ACHN (cell line): ENCODE results near the gene SYAP1.
"Not testable (repeated sequence)": the region's sequence is repeated elsewhere in the genome, so short reads cannot be mapped to it uniquely, and the experiment has no call there.

ENCODE experiments used
- DNase-seq: peaks from one replicate; pipeline ENCODE4 v3.0.0-alpha.2; 2015
- in situ Hi-C: cut with HindIII; loops from 2 replicates; pipeline ENCODE4 v1.10.0; 2017; ENCODE audit warnings: low sequenced_read_pairs, low pct_ligation_motif_present, low pct_unique_long_range_greater_than_20kb

The SYAP1 gene

GRCh38 chrX:16719334-16720084 is at the start of gene SYAP1:
TSS of gene SYAP1 (plus strand) at chrX:16719612. CDS start at chrX:16719725, 113 bp downstream.
- DNase-seq = peak; percentile 91
- in situ Hi-C loops = no loop called here

GRCh38 chrX:16671005-16671404 is 48.4 kb upstream of the SYAP1 start:
- in situ Hi-C loops = no loop called here
- DNase-seq = peak; percentile 25

- DNase-seq = no peak
- in situ Hi-C loops = no loop called here
These were observed 40.7 kb upstream of the SYAP1 start for GRCh38 chrX:16678689-16679088.

GRCh38 chrX:16683007-16683664 is 36.3 kb upstream of the SYAP1 start:
- in situ Hi-C loops = no loop called here
- no peak for DNase-seq

GRCh38 chrX:16687514-16687913 is 31.9 kb upstream of the SYAP1 start:
- no peak for DNase-seq
- in situ Hi-C loops = no loop called here

GRCh38 chrX:16695079-16695676 is 24.2 kb upstream of the SYAP1 start:
- peak; percentile 40 for DNase-seq
- in situ Hi-C loops = no loop called here

GRCh38 chrX:16696956-16697355 is 22.5 kb upstream of the SYAP1 start:
- no peak for DNase-seq
- in situ Hi-C loops = no loop called here

- DNase-seq = no peak
- in situ Hi-C loops = no loop called here
These were observed 20.0 kb upstream of the SYAP1 start for GRCh38 chrX:16699389-16699788.

- no peak for DNase-seq
- in situ Hi-C loops = no loop called here
These were observed 18.7 kb upstream of the SYAP1 start for GRCh38 chrX:16700734-16701133.

- DNase-seq = no peak
- in situ Hi-C loops = no loop called here
These were observed 16.5 kb upstream of the SYAP1 start for GRCh38 chrX:16702700-16703599.

- no peak for DNase-seq
- in situ Hi-C loops = no loop called here
These were observed 14.0 kb upstream of the SYAP1 start for GRCh38 chrX:16705370-16705769.

GRCh38 chrX:16708016-16708415 is 11.4 kb upstream of the SYAP1 start:
- no peak for DNase-seq
- in situ Hi-C loops = no loop called here

- in situ Hi-C loops = no loop called here
- DNase-seq = no peak
These were observed 8.1 kb upstream of the SYAP1 start for GRCh38 chrX:16711219-16711811.

GRCh38 chrX:16711893-16712547 is 7.4 kb upstream of the SYAP1 start:
- in situ Hi-C loops = no loop called here
- no peak for DNase-seq

GRCh38 chrX:16712548-16713155 is 6.8 kb upstream of the SYAP1 start, which contains the start of gene CTPS2:
TSS of gene CTPS2 (minus strand) at chrX:16712669. CDS start at chrX:16702902, 9,767 bp downstream.
- in situ Hi-C loops = no loop called here
- DNase-seq = peak; percentile 60

GRCh38 chrX:16714504-16714903 is 4.9 kb upstream of the SYAP1 start:
- in situ Hi-C loops = no loop called here
- no peak for DNase-seq

GRCh38 chrX:16715638-16716037 is 3.8 kb upstream of the SYAP1 start:
- in situ Hi-C loops, DNase-seq: not testable (repeated sequence)
